Measurements from ENCODE around the gene OR11H6. TPM values are rescaled to one million over a fixed set of nuclear protein-coding genes. Genes with fewer than 3 reads are reported as not detected.
"Not testable (repeated sequence)": the region's sequence is repeated elsewhere in the genome, so short reads cannot be mapped to it uniquely, and the experiment has no call there.

Gene OR11H6
- not detected for polyA plus RNA-seq (2013, experiment 1 of 2)
- polyA plus RNA-seq (2013, experiment 2 of 2), result not detected

- no peaks in the 10 kb centered on the region for H3K36me3 ChIP-seq (ENCODE audit: insufficient read depth, low read length)
- H3K9ac ChIP-seq (ENCODE audit: low read depth, low read length), result no peak within 1 kb of the TSS
- no peaks in the 10 kb centered on the region for H3K4me1 ChIP-seq (ENCODE audit: insufficient read depth, low read length)
- H3K27ac ChIP-seq (ENCODE audit: low read depth, low read length), result no peak within 1 kb of the TSS
- WGBS, result no CpG with 5 or more reads among the region's 2 CpGs
- H3K27me3 ChIP-seq (ENCODE audit: insufficient read depth, low read length), result no peaks in the 10 kb centered on the region
- H3K9me3 ChIP-seq (ENCODE audit: insufficient read depth, low read depth, low read length), result peaks cover 89% of the 10 kb centered on the region
- no peak within 1 kb of the TSS for H3K4me3 ChIP-seq (ENCODE audit: low read length)
These were observed at the start of gene OR11H6 for GRCh38 chr14:20223410-20223809. TSS of gene OR11H6 (plus strand) at chr14:20223710. CDS start at chr14:20223710, 0 bp downstream.

GRCh38 chr14:20174205-20174604 is 49.3 kb upstream of the OR11H6 start:
- not testable (repeated sequence) for H3K4me1 ChIP-seq (ENCODE audit: insufficient read depth, low read length); H3K36me3 ChIP-seq (ENCODE audit: insufficient read depth, low read length); H3K4me3 ChIP-seq (ENCODE audit: low read length); H3K27ac ChIP-seq (ENCODE audit: low read depth, low read length); H3K27me3 ChIP-seq (ENCODE audit: insufficient read depth, low read length); H3K9ac ChIP-seq (ENCODE audit: low read depth, low read length)
- H3K9me3 ChIP-seq (ENCODE audit: insufficient read depth, low read depth, low read length), result peaks cover 79% of the 10 kb centered on the region

- no peak overlapping the region for H3K9ac ChIP-seq (ENCODE audit: low read depth, low read length)
- 64% methylated on average over 5 of the region's 6 CpGs for WGBS
These were observed 47.2 kb upstream of the OR11H6 start for GRCh38 chr14:20176330-20176729.

GRCh38 chr14:20177433-20177974 is 46.0 kb upstream of the OR11H6 start:
- no peaks in the 10 kb centered on the region for H3K36me3 ChIP-seq (ENCODE audit: insufficient read depth, low read length)
- H3K9ac ChIP-seq (ENCODE audit: low read depth, low read length), result no peak overlapping the region
- H3K9me3 ChIP-seq (ENCODE audit: insufficient read depth, low read depth, low read length), result peaks cover 89% of the 10 kb centered on the region
- H3K27ac ChIP-seq (ENCODE audit: low read depth, low read length), result no peak overlapping the region
- H3K4me1 ChIP-seq (ENCODE audit: insufficient read depth, low read length), result no peaks in the 10 kb centered on the region
- WGBS, result 85% methylated on average over 7 of the region's 7 CpGs
- no peaks in the 10 kb centered on the region for H3K27me3 ChIP-seq (ENCODE audit: insufficient read depth, low read length)
- no peak overlapping the region for H3K4me3 ChIP-seq (ENCODE audit: low read length)

More at GRCh38 chr14:20176330-20176729, 47.2 kb upstream of the OR11H6 start:
- H3K4me3 ChIP-seq (ENCODE audit: low read length), result no peak overlapping the region
- H3K9me3 ChIP-seq (ENCODE audit: insufficient read depth, low read depth, low read length), result peaks cover 85% of the 10 kb centered on the region
- H3K36me3 ChIP-seq (ENCODE audit: insufficient read depth, low read length), result no peaks in the 10 kb centered on the region
- no peaks in the 10 kb centered on the region for H3K4me1 ChIP-seq (ENCODE audit: insufficient read depth, low read length)
- no peak overlapping the region for H3K27ac ChIP-seq (ENCODE audit: low read depth, low read length)
- no peaks in the 10 kb centered on the region for H3K27me3 ChIP-seq (ENCODE audit: insufficient read depth, low read length)

DNA sequence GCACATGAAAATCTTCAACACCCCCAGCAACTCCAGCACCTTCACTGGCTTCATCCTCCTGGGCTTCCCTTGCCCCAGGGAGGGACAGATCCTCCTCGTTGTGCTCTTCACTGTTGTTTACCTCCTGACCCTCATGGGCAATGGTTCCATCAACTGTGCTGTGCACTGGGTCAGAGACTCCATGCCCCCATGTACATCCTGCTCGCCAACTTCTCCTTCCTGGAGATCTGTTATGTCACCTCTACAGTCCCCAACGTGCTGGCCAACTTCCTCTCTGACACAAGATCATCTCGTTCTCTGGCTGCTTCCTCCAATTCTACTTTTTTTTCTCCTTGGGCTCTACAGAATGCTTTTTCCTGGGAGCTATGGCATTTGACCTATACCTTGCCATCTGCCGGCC is 44.3 kb upstream of the OR11H6 start:
- 58% methylated on average over 5 of the region's 5 CpGs for WGBS
- H3K9me3 ChIP-seq (ENCODE audit: insufficient read depth, low read depth, low read length), result peaks cover 92% of the 10 kb centered on the region
- no peak overlapping the region for H3K9ac ChIP-seq (ENCODE audit: low read depth, low read length)
- H3K4me3 ChIP-seq (ENCODE audit: low read length), result no peak overlapping the region
- H3K4me1 ChIP-seq (ENCODE audit: insufficient read depth, low read length), result no peaks in the 10 kb centered on the region
- no peak overlapping the region for H3K27ac ChIP-seq (ENCODE audit: low read depth, low read length)
- H3K27me3 ChIP-seq (ENCODE audit: insufficient read depth, low read length), result no peaks in the 10 kb centered on the region
- H3K36me3 ChIP-seq (ENCODE audit: insufficient read depth, low read length), result no peaks in the 10 kb centered on the region

GRCh38 chr14:20179880-20180279 is 43.6 kb upstream of the OR11H6 start:
- Histone ChIP-seq H3K4me1 (ENCODE audit: insufficient read depth, low read length) (no peaks in the 10 kb centered on the region), H3K9ac (ENCODE audit: low read depth, low read length) (no peak overlapping the region), H3K4me3 (ENCODE audit: low read length) (no peak overlapping the region), H3K36me3 (ENCODE audit: insufficient read depth, low read length) (no peaks in the 10 kb centered on the region), H3K9me3 (ENCODE audit: insufficient read depth, low read depth, low read length) (peaks cover 96% of the 10 kb centered on the region), H3K27ac (ENCODE audit: low read depth, low read length) (no peak overlapping the region), H3K27me3 (ENCODE audit: insufficient read depth, low read length) (no peaks in the 10 kb centered on the region)
- WGBS, result 79% methylated on average over 2 of the region's 2 CpGs

DNA sequence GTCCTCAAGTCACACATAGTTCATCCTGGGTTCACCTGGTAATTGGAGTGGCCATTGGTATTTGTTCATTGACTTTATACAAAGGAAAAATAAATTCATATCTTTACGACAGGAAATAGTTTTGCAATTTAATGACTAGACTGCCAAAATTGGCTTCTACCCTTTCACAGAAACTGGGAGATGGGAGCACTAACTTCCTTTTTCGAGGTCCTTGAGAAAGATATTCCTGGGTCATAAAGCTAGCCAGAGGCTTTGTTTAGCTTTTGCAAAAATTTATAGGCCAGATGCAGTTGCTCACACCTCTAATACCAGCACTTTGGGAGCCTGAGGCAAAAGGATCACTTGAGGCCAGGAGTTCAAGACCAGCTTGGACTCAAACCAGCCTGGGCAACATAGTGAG is 43.0 kb upstream of the OR11H6 start:
- Histone ChIP-seq H3K27me3 (ENCODE audit: insufficient read depth, low read length) (no peaks in the 10 kb centered on the region), H3K9ac (ENCODE audit: low read depth, low read length) (no peak overlapping the region), H3K36me3 (ENCODE audit: insufficient read depth, low read length) (no peaks in the 10 kb centered on the region), H3K27ac (ENCODE audit: low read depth, low read length) (no peak overlapping the region), H3K4me3 (ENCODE audit: low read length) (no peak overlapping the region), H3K9me3 (ENCODE audit: insufficient read depth, low read depth, low read length) (peaks cover 92% of the 10 kb centered on the region), H3K4me1 (ENCODE audit: insufficient read depth, low read length) (no peaks in the 10 kb centered on the region)
- 83% methylated on average over 2 of the region's 2 CpGs for WGBS

DNA sequence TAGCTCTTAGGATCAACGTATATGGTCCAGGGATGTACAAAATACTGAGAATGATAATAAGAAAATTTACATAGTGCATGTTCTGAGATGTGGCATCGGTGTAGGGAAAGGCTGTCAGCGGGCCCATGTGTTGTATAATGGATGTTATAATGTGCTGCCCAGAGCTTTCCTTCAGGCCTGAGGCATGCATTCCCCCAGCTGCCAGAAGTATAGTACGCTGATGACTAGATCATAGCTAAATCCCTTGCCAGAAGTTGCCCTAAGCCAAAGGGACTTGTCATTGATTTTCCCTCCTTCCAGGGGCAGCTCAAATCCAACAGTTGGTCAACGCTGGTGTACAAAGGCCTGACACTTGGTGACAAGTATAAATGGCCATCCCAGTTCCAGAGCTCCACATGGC is 39.3 kb upstream of the OR11H6 start:
- H3K27ac ChIP-seq (ENCODE audit: low read depth, low read length), result no peak overlapping the region
- no peak overlapping the region for H3K9ac ChIP-seq (ENCODE audit: low read depth, low read length)
- no peaks in the 10 kb centered on the region for H3K27me3 ChIP-seq (ENCODE audit: insufficient read depth, low read length)
- no peak overlapping the region for H3K4me3 ChIP-seq (ENCODE audit: low read length)
- 63% methylated on average over 5 of the region's 5 CpGs for WGBS
- no peaks in the 10 kb centered on the region for H3K36me3 ChIP-seq (ENCODE audit: insufficient read depth, low read length)
- peaks cover 93% of the 10 kb centered on the region for H3K9me3 ChIP-seq (ENCODE audit: insufficient read depth, low read depth, low read length)
- H3K4me1 ChIP-seq (ENCODE audit: insufficient read depth, low read length), result no peaks in the 10 kb centered on the region

DNA sequence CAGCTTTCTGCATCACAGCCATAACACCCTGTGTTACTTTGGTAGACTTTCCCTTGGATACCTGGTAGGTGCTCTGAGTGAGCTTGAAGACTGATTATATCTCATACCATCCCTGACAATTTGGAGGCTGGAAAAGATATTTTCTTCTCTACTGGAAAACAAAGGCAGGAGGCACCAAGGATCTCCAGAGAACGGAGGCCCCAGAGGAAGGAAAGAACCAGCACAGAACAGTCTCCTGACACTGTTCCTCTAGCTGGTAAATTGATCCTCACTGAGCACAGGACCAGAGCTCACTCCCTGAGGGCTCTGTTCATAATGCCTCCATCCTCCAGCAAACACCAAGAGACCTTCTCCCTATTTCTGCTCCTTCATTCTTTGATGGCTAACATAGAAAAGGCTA is 32.9 kb upstream of the OR11H6 start, which contains the start of gene OR11G2:
Gene OR11G2, plus strand, starts transcription at position 301 of the 400 bp plus-strand sequence. CDS start 6,542 bp downstream, outside the sequence.
- no peaks in the 10 kb centered on the region for H3K36me3 ChIP-seq (ENCODE audit: insufficient read depth, low read length)
- H3K9ac ChIP-seq (ENCODE audit: low read depth, low read length), result no peak within 1 kb of the TSS
- H3K4me1 ChIP-seq (ENCODE audit: insufficient read depth, low read length), result no peaks in the 10 kb centered on the region
- no peak within 1 kb of the TSS for H3K4me3 ChIP-seq (ENCODE audit: low read length)
- peaks cover 96% of the 10 kb centered on the region for H3K9me3 ChIP-seq (ENCODE audit: insufficient read depth, low read depth, low read length)
- H3K27ac ChIP-seq (ENCODE audit: low read depth, low read length), result no peak within 1 kb of the TSS
- 44% methylated on average over 1 of the region's 1 CpG for WGBS
- H3K27me3 ChIP-seq (ENCODE audit: insufficient read depth, low read length), result no peaks in the 10 kb centered on the region

- peaks cover 96% of the 10 kb centered on the region for H3K9me3 ChIP-seq (ENCODE audit: insufficient read depth, low read depth, low read length)
- 81% methylated on average over 3 of the region's 3 CpGs for WGBS
- H3K36me3 ChIP-seq (ENCODE audit: insufficient read depth, low read length), result no peaks in the 10 kb centered on the region
- no peak overlapping the region for H3K9ac ChIP-seq (ENCODE audit: low read depth, low read length)
- H3K27ac ChIP-seq (ENCODE audit: low read depth, low read length), result no peak overlapping the region
- no peak overlapping the region for H3K4me3 ChIP-seq (ENCODE audit: low read length)
- H3K4me1 ChIP-seq (ENCODE audit: insufficient read depth, low read length), result no peaks in the 10 kb centered on the region
- no peaks in the 10 kb centered on the region for H3K27me3 ChIP-seq (ENCODE audit: insufficient read depth, low read length)
These were observed 32.1 kb upstream of the OR11H6 start for GRCh38 chr14:20191396-20191795.

DNA sequence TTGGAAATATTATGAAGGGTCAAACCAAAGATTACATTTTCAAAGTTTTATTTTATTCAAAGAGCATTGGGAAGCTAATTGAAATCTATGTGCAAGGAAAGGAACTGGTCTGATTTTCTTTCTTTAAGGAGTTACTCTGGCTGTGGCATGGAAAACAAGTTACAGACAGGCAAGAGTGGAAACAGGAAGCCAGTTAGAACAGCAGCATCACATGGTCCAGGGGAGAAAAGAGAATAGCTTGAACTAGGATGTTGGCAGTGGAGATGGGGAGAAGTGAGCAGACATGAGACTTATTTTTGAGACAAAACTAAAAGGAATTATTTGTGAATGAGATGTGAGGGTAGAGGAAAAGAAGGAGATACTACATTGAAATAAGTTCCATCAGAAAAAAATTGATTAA is 29.4 kb upstream of the OR11H6 start:
- H3K9ac ChIP-seq (ENCODE audit: low read depth, low read length), result no peak overlapping the region
- H3K27ac ChIP-seq (ENCODE audit: low read depth, low read length), result no peak overlapping the region
- H3K36me3 ChIP-seq (ENCODE audit: insufficient read depth, low read length), result no peaks in the 10 kb centered on the region
- H3K27me3 ChIP-seq (ENCODE audit: insufficient read depth, low read length), result no peaks in the 10 kb centered on the region
- H3K4me1 ChIP-seq (ENCODE audit: insufficient read depth, low read length), result no peaks in the 10 kb centered on the region
- peaks cover 96% of the 10 kb centered on the region for H3K9me3 ChIP-seq (ENCODE audit: insufficient read depth, low read depth, low read length)
- no peak overlapping the region for H3K4me3 ChIP-seq (ENCODE audit: low read length)

GRCh38 chr14:20195170-20195569 is 28.3 kb upstream of the OR11H6 start:
- H3K27me3 ChIP-seq (ENCODE audit: insufficient read depth, low read length); H3K9ac ChIP-seq (ENCODE audit: low read depth, low read length); H3K4me1 ChIP-seq (ENCODE audit: insufficient read depth, low read length); H3K27ac ChIP-seq (ENCODE audit: low read depth, low read length); H3K36me3 ChIP-seq (ENCODE audit: insufficient read depth, low read length); H3K4me3 ChIP-seq (ENCODE audit: low read length): not testable (repeated sequence)
- peaks cover 96% of the 10 kb centered on the region for H3K9me3 ChIP-seq (ENCODE audit: insufficient read depth, low read depth, low read length)
- 70% methylated on average over 6 of the region's 6 CpGs for WGBS
